Activated CD4-positive, alpha-beta T cell treated with anti-CD3 and anti-CD28 coated beads for 4 hours (primary cell): Measurements from ENCODE around the gene STRBP.
"Not testable (repeated sequence)": the region's sequence is repeated elsewhere in the genome, so short reads cannot be mapped to it uniquely, and the experiment has no call there.

Experiments used
- DNase-seq, 2 donors: peaks; one replicate each; pipeline ENCODE4 v3.0.0-alpha.2; 2020

The STRBP gene

GRCh38 chr9:123186029-123186428, 82.4 kb downstream of the STRBP start:
- not testable (repeated sequence) for DNase-seq

- no peak for DNase-seq
Observed at GRCh38 chr9:123176949-123177348, 91.4 kb downstream of the STRBP start.

- no peak for DNase-seq
Observed at GRCh38 chr9:123175854-123176629, 92.3 kb downstream of the STRBP start.

- DNase-seq, result no peak
Observed at GRCh38 chr9:123174887-123175518, 93.4 kb downstream of the STRBP start.

GRCh38 chr9:123174079-123174478, 94.3 kb downstream of the STRBP start:
- DNase-seq, result no peak

GRCh38 chr9:123169926-123170325, 98.5 kb downstream of the STRBP start:
- no peak for DNase-seq

DNA sequence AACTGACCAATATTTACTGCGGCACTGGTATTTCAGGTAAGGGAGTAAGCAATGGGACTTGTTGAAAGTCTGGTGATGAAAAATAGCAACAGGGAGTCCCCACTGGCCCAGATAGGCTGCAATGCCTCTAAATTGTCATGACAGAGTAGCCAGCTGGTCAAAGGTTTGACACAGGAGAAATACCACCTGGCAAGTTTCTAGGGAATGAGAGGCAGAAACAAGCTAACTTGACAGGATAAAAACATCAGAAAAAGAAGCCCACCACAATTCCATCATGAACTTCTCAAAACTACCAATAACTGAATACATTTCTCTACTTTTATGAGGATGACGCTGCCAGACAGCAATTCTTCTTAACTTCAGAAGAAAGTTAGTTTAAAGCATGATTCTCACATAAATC, 99.8 kb downstream of the STRBP start:
- DNase-seq, result no peak

DNA sequence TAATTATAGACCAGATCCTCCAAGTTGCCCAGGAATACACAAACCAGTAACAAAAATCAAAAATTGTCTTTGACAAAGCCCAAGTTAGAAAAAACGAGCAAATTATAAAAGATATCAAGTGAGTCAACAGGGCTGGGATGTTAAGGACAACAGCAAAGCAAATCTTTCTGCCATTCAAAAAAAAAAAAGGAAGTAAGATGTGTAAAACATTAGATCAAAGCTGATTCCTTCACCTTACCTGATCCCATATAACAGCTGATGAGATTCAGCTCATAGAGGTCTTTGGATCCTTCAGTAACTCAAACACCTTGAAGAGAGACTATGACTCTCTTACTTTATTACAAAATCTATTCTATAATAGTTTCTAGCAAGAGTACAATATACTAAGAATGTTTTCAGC, 100.9 kb downstream of the STRBP start:
- no peak for DNase-seq

- no peak for DNase-seq
Observed at GRCh38 chr9:123165813-123166212, 102.6 kb downstream of the STRBP start.

DNA sequence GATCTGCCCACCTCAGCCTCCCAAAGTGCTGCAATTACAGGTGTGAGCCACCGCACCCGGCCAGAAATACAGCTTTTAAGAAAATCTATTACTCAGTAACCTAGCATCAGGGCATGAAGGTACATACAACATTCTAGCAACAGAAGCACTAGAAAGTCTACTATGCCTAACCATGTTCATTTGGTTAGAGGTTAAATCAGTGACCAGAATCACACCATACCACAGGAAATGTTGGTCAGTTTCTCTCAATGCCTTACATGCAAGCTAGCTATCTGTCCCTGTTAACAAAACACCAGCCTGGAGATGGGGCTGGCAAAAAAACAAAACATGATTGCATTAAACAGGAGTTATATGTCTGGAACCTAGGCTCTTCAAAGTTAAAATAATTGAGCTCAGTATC, 104.1 kb downstream of the STRBP start:
- no peak for DNase-seq

DNA sequence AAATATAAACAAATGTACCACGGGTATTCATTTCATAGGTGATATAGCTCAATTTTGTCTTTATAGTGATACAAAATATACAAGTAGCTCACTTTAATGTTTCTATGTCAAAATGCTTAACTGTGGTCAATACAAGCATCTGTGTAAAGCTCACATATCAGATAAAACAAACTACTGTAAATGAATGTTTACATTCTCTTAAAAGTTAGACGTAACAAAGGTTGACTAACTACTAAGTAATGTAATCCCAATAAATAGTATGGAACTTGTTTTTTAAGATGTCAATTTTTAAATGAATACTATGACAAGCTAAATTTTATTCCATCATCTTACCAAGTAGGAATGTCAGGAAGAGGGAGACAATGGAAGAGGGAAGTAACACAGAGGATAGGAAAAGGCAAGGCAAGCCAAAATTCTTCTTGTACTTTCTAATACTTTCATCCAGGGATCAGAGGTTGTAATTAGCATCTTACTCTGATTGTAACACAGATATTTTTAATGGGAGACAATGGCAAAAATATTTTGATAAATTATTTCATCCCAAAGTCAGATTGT, 105.5 kb downstream of the STRBP start:
- DNase-seq, result no peak

DNA sequence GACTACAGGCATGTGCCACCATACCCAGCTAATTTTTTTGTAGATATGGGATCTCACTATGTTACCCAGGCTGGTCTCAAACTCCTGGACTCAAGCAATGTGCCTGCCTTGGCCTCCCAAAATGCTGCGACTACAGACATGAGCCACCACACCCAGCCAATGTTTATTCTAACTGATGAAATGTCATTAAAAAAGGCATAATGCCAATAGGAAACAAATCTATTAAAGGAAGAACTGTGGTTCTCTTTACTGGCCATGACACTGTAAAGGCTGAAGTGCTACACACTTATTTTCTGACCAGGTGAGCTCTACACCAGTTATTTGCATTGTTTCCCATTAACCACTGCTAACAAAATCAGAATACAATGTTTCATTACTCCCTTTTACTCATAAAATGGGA, 106.0 kb downstream of the STRBP start:
- DNase-seq, result no peak

GRCh38 chr9:123157221-123157620, 111.2 kb downstream of the STRBP start:
- no peak for DNase-seq

- no peak for DNase-seq
Observed at GRCh38 chr9:123150708-123151503, 117.5 kb downstream of the STRBP start.

DNA sequence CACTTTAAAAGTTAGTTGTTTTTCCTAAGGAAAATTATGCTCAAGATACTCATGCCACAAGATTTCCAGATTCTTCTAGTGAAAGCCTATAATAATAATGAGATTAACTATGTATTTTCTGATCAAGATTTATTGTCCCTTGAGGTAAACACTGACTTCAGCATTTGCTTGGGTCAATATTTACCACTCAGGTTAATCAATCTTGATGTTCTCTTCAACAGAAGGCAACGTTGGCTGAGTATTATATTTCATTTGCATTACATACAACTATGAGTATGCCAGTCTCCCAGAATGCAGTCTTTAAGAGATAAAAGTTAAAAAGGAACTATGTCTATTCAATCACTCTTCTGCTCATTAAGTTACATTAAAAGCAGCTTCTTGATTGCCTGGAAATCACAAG, 119.3 kb downstream of the STRBP start:
- DNase-seq, result no peak

DNA sequence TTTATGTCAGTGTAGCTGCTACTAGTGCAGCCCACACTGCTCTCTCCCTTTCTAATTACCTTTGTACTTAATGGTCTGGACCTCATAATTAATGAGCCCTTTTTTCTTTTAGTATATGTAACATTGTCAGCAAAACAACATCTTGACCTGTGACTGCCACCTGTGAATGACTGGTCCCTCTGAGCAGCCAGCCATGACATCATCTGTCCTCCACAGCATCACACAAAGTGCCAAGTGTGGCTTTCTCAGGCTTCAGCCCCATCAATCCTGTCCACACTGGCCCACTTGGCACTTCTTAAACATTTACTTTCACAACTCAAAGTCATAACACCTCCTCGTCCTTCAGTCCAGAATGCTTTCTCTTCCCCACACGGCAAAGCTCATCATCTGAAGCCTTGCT, 130.2 kb downstream of the STRBP start:
- no peak for DNase-seq

GRCh38 chr9:123135430-123135829, 133.0 kb downstream of the STRBP start:
- DNase-seq, result no peak

DNA sequence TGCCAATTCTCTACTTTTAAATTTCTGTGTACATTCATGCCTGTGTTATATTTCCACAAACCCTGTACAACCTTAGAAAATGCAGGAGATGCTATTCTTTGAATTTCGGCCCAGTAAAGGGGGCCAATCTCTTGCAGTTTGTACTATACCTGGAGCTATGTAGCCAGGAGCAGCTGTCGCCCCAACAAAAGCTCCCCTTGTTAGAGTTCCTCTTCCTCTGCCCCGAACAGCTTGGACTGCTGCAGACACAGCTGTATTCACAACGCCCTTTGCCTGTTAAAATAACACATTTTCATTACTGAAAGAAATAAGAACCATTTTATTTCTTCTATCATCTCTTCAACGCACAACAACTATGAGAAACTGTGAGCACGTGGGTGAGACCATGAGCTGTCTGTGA, 135.7 kb downstream of the STRBP start:
- DNase-seq, result no peak

GRCh38 chr9:123131993-123132392, 136.4 kb downstream of the STRBP start:
- DNase-seq, result no peak

DNA sequence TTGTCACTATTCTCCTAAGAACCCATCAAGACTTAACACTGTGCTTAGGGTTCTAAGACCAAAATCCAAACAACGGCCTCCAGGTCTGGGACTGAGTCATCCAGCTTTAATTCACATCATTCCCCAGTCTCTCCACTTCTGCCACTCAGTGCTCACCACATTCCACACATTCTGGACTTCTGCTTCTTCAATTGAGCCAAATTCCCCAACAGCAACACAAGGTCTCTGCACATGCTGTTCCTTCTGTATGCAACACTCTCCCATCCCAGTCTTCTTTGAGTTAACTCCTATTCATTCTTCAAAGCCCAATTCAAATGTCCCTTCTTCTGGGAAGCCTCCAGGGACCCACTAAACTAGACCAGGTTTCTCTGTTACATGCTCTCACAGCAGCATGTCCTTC, 137.1 kb downstream of the STRBP start:
- no peak for DNase-seq

DNA sequence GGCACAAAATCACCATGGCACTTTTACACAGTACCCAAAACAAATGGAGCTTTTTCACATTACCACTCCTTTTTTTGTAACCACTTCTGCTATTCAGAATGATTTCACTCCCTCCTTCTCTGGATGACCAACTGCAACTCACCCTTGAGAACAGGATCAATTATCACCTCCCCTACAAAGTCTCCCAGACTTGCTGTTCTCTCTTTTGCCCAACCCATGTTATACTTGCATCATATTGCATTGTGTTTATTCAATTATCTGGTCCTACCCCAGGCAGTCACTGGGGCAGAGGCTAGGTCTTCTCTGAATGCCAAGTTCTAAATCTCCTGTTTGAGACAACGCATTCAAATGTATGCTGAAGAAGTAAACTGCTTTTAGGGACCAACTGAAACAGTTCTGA, 139.0 kb downstream of the STRBP start:
- DNase-seq, result no peak

DNA sequence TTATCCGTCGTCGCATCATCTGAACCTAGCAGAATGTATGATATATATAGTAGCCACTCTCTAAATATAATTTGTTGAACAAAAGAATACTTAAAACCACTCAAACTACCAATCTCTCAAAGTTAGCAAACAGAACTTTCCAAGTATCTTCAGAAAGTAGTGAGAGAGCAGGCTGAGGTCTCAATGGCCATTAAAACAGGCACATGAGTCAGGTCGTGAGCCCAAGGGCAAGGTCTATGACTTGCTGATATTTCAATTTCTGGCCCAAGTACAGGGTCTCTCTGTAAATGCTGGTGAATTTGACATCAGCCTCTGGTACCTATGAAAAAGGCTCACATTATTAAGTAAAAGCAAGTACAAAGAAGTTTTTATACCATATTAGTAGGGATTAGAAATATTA, 139.8 kb downstream of the STRBP start:
- DNase-seq, result no peak

DNA sequence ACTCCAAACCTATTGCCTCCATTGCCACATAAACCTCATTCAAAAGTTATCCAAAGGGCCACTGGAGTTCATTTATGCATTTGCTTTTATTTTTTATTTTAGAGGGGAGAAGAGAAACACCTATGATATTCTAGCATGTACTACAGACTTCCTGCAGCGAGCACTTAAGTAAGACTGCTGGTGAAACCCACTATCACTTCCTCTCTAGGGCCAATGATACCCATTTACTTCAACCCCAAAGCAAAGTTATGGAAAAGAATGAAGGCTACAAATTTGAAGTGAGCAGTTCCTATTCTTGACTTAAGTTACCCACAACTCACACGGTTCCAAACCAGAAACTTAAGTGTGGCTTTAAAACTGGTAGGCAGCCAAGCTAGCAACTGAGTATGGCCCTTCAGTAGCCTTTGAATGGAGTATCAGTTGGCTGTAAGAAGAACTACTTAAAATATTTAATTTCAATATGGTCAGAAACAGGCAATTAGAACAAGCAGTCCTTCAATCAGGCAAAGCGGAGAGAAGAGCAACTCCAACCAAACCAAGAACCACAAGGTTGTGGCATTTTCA, 140.8 kb downstream of the STRBP start:
- DNase-seq, result no peak
